HG03457 (cell line): ENCODE data around the gene TRIO.

Experiments used
- ATAC-seq: cut with Tn5 transposase; IDR thresholded peaks from one replicate; pipeline ENCODE4 v1.9.1; 2021; ENCODE audit warnings: moderate number of reproducible peaks; ENCODE audit not compliant: unreplicated experiment

TRIO gene

GRCh38 chr5:14310901-14311300 lies 167.8 kb downstream of the TRIO start:
- no peak for ATAC-seq

GRCh38 chr5:14313986-14314690 lies 171.0 kb downstream of the TRIO start:
- ATAC-seq: no peak

GRCh38 chr5:14316471-14316870 lies 173.3 kb downstream of the TRIO start:
- ATAC-seq: no peak

- no peak for ATAC-seq
Measured at GRCh38 chr5:14319102-14319501, 176.0 kb downstream of the TRIO start.

GRCh38 chr5:14321936-14322335 lies 178.8 kb downstream of the TRIO start:
- ATAC-seq: no peak

- ATAC-seq: no peak
Measured at GRCh38 chr5:14322437-14323187, 179.5 kb downstream of the TRIO start.

- ATAC-seq: no peak
Measured at GRCh38 chr5:14323466-14323865, 180.3 kb downstream of the TRIO start.

GRCh38 chr5:14325369-14325768 lies 182.2 kb downstream of the TRIO start:
- ATAC-seq: no peak

- ATAC-seq: no peak
Measured at GRCh38 chr5:14326035-14326903, 183.1 kb downstream of the TRIO start.

GRCh38 chr5:14327624-14328023 lies 184.5 kb downstream of the TRIO start:
- ATAC-seq: no peak

GRCh38 chr5:14328144-14328543 lies 185.0 kb downstream of the TRIO start:
- no peak for ATAC-seq

GRCh38 chr5:14330291-14330690 lies 187.1 kb downstream of the TRIO start:
- no peak for ATAC-seq

- ATAC-seq: no peak
Measured at GRCh38 chr5:14330729-14331385, 187.7 kb downstream of the TRIO start.

- ATAC-seq: no peak
Measured at GRCh38 chr5:14331386-14331781, 188.2 kb downstream of the TRIO start.

GRCh38 chr5:14332038-14332631 lies 189.0 kb downstream of the TRIO start:
- ATAC-seq: no peak

- no peak for ATAC-seq
Measured at GRCh38 chr5:14332746-14333145, 189.6 kb downstream of the TRIO start.

- ATAC-seq: no peak
Measured at GRCh38 chr5:14337593-14337992, 194.5 kb downstream of the TRIO start.

GRCh38 chr5:14339468-14339867 lies 196.3 kb downstream of the TRIO start:
- ATAC-seq: no peak

- no peak for ATAC-seq
Measured at GRCh38 chr5:14341571-14342230, 198.6 kb downstream of the TRIO start.

- peak; percentile 98 for ATAC-seq
Measured at GRCh38 chr5:14342306-14342705, 199.2 kb downstream of the TRIO start.
